H1 (cell line): ENCODE measurements around the gene PPFIBP2. TPM values are rescaled to one million over a fixed set of nuclear protein-coding genes. Genes with fewer than 3 reads are reported as not detected.

Source experiments
- CREB1 ChIP-seq: IDR thresholded peaks from 2 replicates; pipeline ENCODE4 v1.6.1; 2012; ENCODE audit warnings: inconsistent platforms
- TEAD4 ChIP-seq: IDR thresholded peaks from 2 replicates; pipeline ENCODE4 v1.6.1; 2012; ENCODE audit warnings: low read depth, low read length, inconsistent platforms, mixed read lengths
- polyA plus RNA-seq, 7 experiments: library from polyadenylated mRNA; depleted of rRNA in 3 of 7; stranded (reverse) in 5 of 7; unstranded in 2 of 7; fragments of >200 nt in 5 of 7; fragments of 200-250 nt in 2 of 7; gene quantifications; 1 replicate in 5 of 7; 2 replicates in 1 of 7; 4 replicates in 1 of 7; pipeline versions ENCODE4 v1.2.1 to v1.2.3, GENCODE V29; 2011 to 2013; ENCODE audit warnings: missing spikeins in 2 of 7, mixed read lengths in 2 of 7
- total RNA-seq: library from RNA; stranded (reverse); fragmentation: NEBNext Ultra II Directional; extraction: Animal tissue kit (Norgen Biotek cat#: 25700); gene quantifications from 2 replicates; pipeline ENCODE4 v1.2.1, GENCODE V29; 2021
- TF ChIP-seq, protein P1 (sequence below): IDR thresholded peaks from 2 replicates; pipeline ENCODE4 v1.6.1; 2012; ENCODE audit warnings: inconsistent platforms

The PPFIBP2 gene
- total and polyA plus RNA-seq, 2 of the 8 experiments (the other 6 are each of a cell fraction or from before 2014, with no cell fraction given) = 5.5 to 9.8 TPM

DNA sequence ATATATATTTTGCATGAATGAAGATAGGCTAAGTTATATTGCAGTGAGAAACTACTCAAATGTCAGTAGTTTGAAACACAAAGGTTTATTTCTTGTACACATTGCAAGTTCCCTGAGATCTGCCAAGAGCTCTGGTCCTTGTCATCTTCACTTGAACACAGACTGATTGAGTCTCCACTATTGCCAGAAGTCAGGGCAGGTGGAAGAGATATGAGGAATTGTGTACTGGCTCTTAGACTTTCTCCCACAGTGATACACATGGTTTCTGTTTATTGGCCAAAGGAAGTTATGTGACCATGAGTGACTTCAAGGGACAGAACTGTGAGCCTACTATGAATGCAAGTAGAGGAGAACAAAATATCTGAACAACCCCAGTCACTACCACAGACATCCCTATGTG lies 44.2 kb downstream of the PPFIBP2 start (continued):
- TF ChIP-seq, protein P1, sequence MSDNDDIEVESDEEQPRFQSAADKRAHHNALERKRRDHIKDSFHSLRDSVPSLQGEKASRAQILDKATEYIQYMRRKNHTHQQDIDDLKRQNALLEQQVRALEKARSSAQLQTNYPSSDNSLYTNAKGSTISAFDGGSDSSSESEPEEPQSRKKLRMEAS = no peak
- TF ChIP-seq TEAD4 = no peak
- no peak for TF ChIP-seq CREB1
